GM21786 (cell line): ENCODE data around the gene SELENOS.
"Not testable (repeated sequence)": the region's sequence is repeated elsewhere in the genome, so short reads cannot be mapped to it uniquely, and the experiment has no call there.

Experiments used
- ATAC-seq: cut with Tn5 transposase; IDR thresholded peaks from one replicate; pipeline ENCODE4 v1.9.1; 2021; ENCODE audit not compliant: unreplicated experiment

SELENOS gene

GRCh38 chr15:101310161-101310480, 32.8 kb upstream of the SELENOS start:
- no peak for ATAC-seq

GRCh38 chr15:101309436-101310160, 32.3 kb upstream of the SELENOS start:
- ATAC-seq, result no peak

DNA sequence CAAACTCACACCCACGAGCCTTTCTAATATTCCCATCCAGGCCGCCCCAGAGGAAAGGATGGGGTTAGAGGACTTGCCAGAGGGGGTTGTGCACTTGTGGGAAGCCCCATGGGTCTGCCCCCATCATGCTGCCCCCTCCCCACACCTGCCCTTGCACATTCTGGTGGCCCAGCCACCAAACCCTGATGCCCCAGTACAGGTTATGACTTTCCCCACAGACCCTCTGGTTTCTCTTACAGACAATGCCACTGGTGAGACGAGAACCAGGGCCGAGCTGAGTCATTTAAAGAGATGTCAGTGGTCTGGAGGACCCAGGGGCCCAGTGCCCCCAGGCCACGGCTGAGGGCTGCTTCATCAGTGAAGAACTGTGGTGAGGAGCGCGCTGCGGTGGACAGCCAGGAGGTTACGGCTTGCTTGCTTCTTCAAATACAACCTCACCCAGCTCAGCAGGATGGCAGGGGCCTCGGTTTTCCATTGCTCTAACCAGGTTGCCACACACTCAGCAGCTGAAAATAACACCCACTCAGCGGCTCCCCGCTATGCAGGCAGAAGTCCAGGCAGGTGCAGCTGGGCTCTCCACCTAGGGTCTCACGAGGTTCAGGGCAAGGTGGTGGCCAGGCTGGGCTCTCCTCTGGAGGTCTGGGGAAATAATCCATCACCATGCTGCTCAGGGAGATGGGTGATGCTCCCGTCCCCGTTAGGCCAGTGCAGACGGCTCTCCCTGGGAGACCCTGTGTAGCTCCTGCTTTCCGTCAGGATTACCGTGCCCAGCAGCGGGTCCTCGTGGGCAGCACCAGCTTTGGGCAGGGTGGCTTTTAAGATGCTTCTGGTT, 31.5 kb upstream of the SELENOS start:
- ATAC-seq, result no peak

DNA sequence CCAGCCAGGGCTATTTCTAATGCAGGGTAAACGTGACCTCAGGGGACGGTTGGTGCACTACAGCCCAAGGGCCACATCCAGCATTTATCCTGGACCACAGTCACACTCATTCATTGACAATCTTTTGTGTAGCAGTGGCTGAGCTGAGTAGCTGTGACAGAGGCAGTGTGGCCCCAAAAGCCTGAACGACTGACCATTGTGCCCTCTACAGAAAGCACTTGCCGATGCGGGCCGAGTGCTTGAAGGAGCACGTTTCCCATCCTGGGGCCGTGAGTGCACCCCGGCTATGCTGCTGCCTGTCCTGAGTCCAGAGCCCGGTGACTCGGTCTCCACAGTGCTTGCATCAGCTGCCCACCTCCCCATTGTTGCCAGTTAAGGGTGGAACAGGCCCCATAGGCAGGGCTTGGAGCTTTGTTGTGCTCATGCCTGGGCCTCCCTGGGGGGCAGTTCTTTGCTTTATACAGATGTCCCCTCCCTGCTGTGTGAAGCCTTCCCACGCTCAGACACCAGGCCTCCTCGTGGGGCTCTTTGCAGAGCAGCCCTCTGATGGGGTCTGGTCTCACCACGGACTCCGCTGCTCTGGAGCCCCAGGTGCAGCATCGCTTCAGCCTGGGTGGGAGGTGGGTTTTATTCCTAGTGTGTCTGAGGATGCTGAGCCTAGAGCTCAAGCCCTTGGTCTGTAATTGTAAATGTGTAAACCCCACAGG, 30.8 kb upstream of the SELENOS start:
- ATAC-seq, result no peak

DNA sequence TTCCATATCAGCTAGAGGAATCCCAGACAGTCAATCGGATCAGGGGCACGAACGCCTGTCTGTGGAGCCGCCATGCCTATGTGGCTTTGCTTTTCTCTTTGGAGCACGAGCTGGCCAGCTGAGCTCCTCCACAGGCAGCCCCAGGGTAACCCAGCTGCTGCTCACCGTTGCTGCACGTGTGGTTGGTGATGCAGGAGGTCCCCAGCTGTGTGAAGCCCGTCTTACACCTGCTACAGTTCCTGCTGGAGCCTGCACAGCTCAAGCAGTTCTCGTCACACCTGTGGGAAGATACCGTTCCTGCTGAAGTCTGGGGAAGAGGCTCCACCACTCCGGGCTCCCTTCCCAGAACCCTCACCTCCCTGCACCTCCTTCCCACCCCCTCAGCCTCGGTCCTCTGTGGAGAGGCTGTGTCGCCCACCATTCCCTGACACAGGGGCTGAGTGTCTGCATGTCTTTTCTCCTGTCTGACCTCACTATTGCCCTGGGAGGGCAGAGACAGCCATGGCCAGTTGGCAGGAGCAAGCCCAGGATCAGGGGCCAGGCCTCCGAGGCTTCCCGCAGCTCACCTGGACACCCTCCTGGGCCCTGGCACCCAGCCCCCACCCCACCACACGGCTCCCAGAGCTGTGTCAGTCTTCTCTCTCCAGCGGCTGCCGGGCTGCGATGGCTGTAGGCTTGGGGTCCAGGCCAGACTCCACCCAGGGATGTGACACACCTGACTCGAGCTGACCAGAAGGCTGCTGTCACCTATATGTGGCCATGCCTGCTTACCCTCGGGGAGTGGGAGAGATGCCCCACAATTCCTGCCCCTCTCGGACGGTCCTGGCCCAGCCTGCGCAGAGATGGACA, 30.0 kb upstream of the SELENOS start:
- ATAC-seq, result no peak

GRCh38 chr15:101306341-101307047, 29.2 kb upstream of the SELENOS start:
- no peak for ATAC-seq

DNA sequence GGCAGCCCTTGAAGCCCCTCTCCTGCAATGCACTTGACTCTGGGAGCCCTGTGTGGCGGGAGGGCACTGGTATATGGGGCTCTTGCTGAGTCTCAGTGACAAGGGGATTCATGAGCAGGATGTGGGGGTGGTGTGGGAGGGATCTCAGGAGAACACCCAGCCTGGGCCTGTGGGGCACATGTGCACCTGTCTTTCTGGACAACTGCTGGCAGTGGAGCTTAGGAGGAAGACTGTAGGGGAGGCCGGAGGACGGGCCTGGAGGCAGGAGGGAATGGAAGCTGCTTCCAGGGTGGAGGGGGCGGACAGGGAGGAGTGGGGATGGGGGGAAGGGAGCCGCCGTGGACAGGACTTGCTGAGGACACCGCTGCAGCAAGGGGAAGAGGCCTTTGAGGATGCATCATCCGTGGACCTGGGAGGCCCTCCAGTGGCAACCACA, 28.6 kb upstream of the SELENOS start:
- ATAC-seq, result no peak

DNA sequence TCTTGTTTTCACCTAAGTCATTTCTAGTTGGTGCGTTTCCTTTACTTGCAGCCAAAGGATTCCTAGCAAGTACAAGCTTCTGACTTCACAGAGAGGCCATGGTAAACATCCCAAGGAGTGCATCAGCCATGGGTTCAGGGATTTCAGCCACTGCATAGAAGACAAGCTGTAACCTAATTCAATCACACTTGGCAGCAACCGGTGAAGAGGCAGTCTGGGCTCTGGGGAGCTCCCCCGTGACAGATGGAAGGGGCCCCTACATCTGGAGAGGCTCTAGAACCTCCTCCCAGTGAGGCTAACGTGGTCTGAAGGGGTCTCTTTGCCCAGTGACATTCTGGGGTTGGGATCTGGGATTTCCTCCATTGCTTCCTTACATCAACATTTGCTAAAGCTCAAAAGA, 26.1 kb upstream of the SELENOS start:
- no peak for ATAC-seq

- no peak for ATAC-seq
Observed at GRCh38 chr15:101296418-101297405, 19.4 kb upstream of the SELENOS start.

- no peak for ATAC-seq
Observed at GRCh38 chr15:101295607-101296161, 18.4 kb upstream of the SELENOS start.

DNA sequence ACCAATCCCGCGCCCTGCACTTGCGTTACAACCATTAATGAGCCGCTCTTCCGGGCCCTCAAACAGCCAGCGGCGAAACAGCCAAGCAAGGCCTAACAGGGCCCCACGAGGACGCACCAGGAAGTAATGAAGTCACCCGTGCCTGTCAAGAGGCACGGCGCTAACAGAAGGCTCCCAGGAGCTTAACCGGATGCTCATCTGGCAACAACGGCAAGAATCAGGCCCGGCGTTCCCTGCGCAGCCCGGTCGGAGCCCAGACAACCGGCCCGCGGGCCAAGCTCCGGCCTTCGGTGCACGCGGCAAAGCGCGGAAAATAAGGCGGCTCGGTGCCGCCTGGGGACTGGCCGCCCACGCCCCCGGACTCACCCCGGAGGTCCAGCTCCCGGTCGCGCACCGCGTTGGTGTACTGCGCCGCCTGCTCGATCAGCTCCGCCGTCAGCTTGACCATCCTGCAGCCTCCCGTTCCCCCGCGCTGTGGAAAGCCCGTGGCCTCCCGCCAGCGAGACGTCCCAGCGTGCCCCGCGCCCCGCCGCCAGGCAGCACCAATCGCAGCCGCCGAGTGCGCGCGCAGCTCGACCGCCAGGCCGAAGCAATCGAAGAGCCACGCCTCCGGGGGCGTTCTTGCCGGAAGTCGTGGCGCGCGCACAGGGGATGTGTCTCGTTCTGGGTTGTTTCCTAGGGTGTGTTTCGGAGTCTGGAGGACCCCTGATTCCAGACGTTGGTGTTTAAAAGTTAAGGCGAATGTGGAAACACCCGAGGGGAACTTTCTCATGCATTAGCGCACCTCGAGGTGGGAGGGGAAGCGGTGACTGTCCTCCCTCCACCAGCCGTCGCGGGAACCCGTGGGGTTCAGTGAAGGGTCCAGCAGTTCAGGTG, 17.7 kb upstream of the SELENOS start, which contains the start of gene SNRPA1:
TSS of gene SNRPA1 (minus strand) at position 518 of the 876 bp plus-strand sequence. CDS start at position 448, 70 bp downstream.
- peak; percentile 69 for ATAC-seq

- no peak for ATAC-seq
Observed at GRCh38 chr15:101293122-101293521, 15.8 kb upstream of the SELENOS start.

- ATAC-seq, result no peak
Observed at GRCh38 chr15:101288905-101289513, 11.7 kb upstream of the SELENOS start.

GRCh38 chr15:101287342-101287741, 10.1 kb upstream of the SELENOS start:
- ATAC-seq, result not testable (repeated sequence)

DNA sequence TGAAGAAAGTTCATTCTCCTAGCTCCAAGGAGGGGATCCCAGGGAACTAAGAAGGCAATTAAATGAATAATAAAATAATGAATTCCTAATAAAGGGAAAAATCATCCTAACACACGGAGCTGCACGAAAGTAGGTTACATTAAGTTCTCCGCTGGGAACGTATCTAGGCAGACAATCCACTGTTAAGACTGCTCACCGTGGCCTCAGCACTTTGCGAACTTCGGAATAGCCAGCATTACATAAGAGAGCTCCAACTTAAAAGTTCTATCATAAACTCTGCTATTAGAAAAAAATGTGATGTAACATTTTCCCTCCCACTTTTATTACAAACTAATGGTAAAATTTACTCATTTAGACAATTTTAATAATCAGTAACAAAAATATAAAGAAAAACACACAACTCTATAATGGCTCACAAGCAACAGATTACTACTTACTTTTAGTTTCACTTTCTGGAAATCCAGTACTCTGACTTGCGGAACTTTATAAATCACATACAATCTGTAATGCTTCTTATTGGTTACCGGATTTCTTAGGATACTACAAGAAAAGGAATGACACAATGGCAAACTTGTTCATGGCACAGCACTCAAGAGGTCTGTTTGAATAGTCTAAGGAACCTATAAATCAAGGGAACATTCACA, 9.3 kb upstream of the SELENOS start:
- no peak for ATAC-seq

- no peak for ATAC-seq
Observed at GRCh38 chr15:101283931-101284330, 6.6 kb upstream of the SELENOS start.

DNA sequence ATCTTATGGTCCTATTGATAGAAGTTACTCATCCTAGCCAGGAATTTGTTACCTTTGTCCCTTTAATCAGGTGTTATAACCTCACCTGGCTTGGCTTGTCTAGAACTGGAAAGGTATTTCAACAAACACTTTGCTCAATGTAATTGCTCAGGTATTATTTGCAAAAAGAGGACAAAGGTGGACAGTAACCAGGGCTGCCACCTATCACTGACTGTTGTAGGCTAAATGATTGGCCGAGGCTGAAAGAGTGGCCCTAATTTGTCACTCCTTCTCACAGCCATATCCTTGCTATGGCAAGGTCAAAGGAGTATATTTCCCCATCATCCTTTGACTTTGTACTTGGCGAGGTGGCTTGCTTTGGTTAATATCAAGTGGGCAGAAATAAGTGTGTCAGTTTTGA, 2.7 kb upstream of the SELENOS start:
- ATAC-seq, result no peak
